ENCODE data around the gene SEMA3A.

Gene SEMA3A

GRCh38 chr7:84181628-84182027 lies 13.0 kb downstream of the SEMA3A start:
- no peak for TF ChIP-seq CTCF (IDR thresholded peaks at IDR 0.05; ENCODE audit: low read depth, low read length, missing control alignments)
- DNase-seq (ENCODE audit: low read depth): no peak
- in situ Hi-C loops (cut with HindIII; ENCODE audit: low sequenced_read_pairs): no loop called here
- no peak overlapping the region for H3K4me3 ChIP-seq (ENCODE audit: low read depth, low read length)

GRCh38 chr7:84177758-84178412 lies 16.7 kb downstream of the SEMA3A start:
- in situ Hi-C loops (cut with HindIII; ENCODE audit: low sequenced_read_pairs): no loop called here
- no peak for DNase-seq (ENCODE audit: low read depth)
- H3K4me3 ChIP-seq (ENCODE audit: low read depth, low read length): no peak overlapping the region
- TF ChIP-seq CTCF (IDR thresholded peaks at IDR 0.05; ENCODE audit: low read depth, low read length, missing control alignments): no peak

GRCh38 chr7:84176716-84177115 lies 17.9 kb downstream of the SEMA3A start:
- TF ChIP-seq CTCF (IDR thresholded peaks at IDR 0.05; ENCODE audit: low read depth, low read length, missing control alignments): no peak
- in situ Hi-C loops (cut with HindIII; ENCODE audit: low sequenced_read_pairs): no loop called here
- no peak for DNase-seq (ENCODE audit: low read depth)
- no peak overlapping the region for H3K4me3 ChIP-seq (ENCODE audit: low read depth, low read length)

- DNase-seq (ENCODE audit: low read depth): no peak
- in situ Hi-C loops (cut with HindIII; ENCODE audit: low sequenced_read_pairs): no loop called here
These were observed 19.1 kb downstream of the SEMA3A start for GRCh38 chr7:84175461-84175860.

GRCh38 chr7:84170646-84171045 lies 23.9 kb downstream of the SEMA3A start:
- no peak overlapping the region for H3K4me3 ChIP-seq (ENCODE audit: low read depth, low read length)
- in situ Hi-C loops (cut with HindIII; ENCODE audit: low sequenced_read_pairs): no loop called here
- no peak for DNase-seq (ENCODE audit: low read depth)
- no peak for TF ChIP-seq CTCF (IDR thresholded peaks at IDR 0.05; ENCODE audit: low read depth, low read length, missing control alignments)

More at GRCh38 chr7:84175461-84175860, 19.1 kb downstream of the SEMA3A start:
- no peak overlapping the region for H3K4me3 ChIP-seq (ENCODE audit: low read depth, low read length)
- no peak for TF ChIP-seq CTCF (IDR thresholded peaks at IDR 0.05; ENCODE audit: low read depth, low read length, missing control alignments)

- TF ChIP-seq CTCF (IDR thresholded peaks at IDR 0.05; ENCODE audit: low read depth, low read length, missing control alignments): no peak
These were observed 32.0 kb downstream of the SEMA3A start for GRCh38 chr7:84162584-84162983.

More at GRCh38 chr7:84162584-84162983, 32.0 kb downstream of the SEMA3A start:
- H3K4me3 ChIP-seq (ENCODE audit: low read depth, low read length): no peak overlapping the region
- DNase-seq (ENCODE audit: low read depth): no peak
- in situ Hi-C loops (cut with HindIII; ENCODE audit: low sequenced_read_pairs): no loop called here
